ENCODE data around the gene PKMYT1. TPM values are rescaled to one million over a fixed set of nuclear protein-coding genes. Genes with fewer than 3 reads are reported as not detected.

The PKMYT1 gene
- polyA plus RNA-seq, 4 donors, result 13.1 to 26.8 (median 16.5) TPM

Other genes starting within 250 kb of the PKMYT1 start
- 100 to 1,000 TPM; 437 to 838 (median 600) TPM for gene SRRM2, start 227.8 kb downstream of the PKMYT1 start, polyA plus RNA-seq (ENCODE audit: insufficient read length in 4 of 4)
- gene ELOB, start 203.2 kb downstream of the PKMYT1 start, polyA plus RNA-seq (ENCODE audit: insufficient read length in 4 of 4), result 100 to 1,000 TPM; 211 to 300 (median 224) TPM
- gene PRSS33, start 192.9 kb downstream of the PKMYT1 start, polyA plus RNA-seq (ENCODE audit: insufficient read length in 4 of 4), result under 1 TPM in 3 of 4 donors, not detected in 1; 0.18 to 0.80 (median 0.20) TPM
- not detected for gene PRSS41, start 182.0 kb downstream of the PKMYT1 start, polyA plus RNA-seq (ENCODE audit: insufficient read length in 4 of 4)
- under 1 TPM in 1 of 4 donors, not detected in 3; 0.44 TPM for gene PRSS21, start 163.2 kb downstream of the PKMYT1 start, polyA plus RNA-seq (ENCODE audit: insufficient read length in 4 of 4)
- under 1 TPM in 3 of 4 donors, not detected in 1; 0.42 to 0.50 (median 0.47) TPM for gene ZG16B, start 150.1 kb downstream of the PKMYT1 start, polyA plus RNA-seq (ENCODE audit: insufficient read length in 4 of 4)
- gene PRSS22, start 122.3 kb downstream of the PKMYT1 start, polyA plus RNA-seq (ENCODE audit: insufficient read length in 4 of 4), result 10 to 100 TPM in 1 of 4 donors, 1 to 10 TPM in 2, under 1 TPM in 1; 0.35 to 14.5 (median 6.9) TPM
- 10 to 100 TPM; 21.1 to 30.0 (median 23.1) TPM for gene FLYWCH2, start 97.2 kb downstream of the PKMYT1 start, polyA plus RNA-seq (ENCODE audit: insufficient read length in 4 of 4)
- 10 to 100 TPM; 14.9 to 35.3 (median 18.5) TPM for gene FLYWCH1, start 68.5 kb downstream of the PKMYT1 start, polyA plus RNA-seq (ENCODE audit: insufficient read length in 4 of 4)
- gene KREMEN2, start 16.2 kb downstream of the PKMYT1 start, polyA plus RNA-seq (ENCODE audit: insufficient read length in 4 of 4), result 1 to 10 TPM in 3 of 4 donors, not detected in 1; 1.4 to 2.2 (median 1.4) TPM
- gene PAQR4, start 11.1 kb downstream of the PKMYT1 start, polyA plus RNA-seq (ENCODE audit: insufficient read length in 4 of 4), result 10 to 100 TPM in 2 of 4 donors, 1 to 10 TPM in 2; 7.0 to 10.8 (median 9.8) TPM
- 1 to 10 TPM in 3 of 4 donors, under 1 TPM in 1; 0.87 to 4.7 (median 2.3) TPM for gene CLDN9, start 32.5 kb upstream of the PKMYT1 start, polyA plus RNA-seq (ENCODE audit: insufficient read length in 4 of 4)
- gene CLDN6, start 37.7 kb upstream of the PKMYT1 start, polyA plus RNA-seq (ENCODE audit: insufficient read length in 4 of 4), result 10 to 100 TPM in 3 of 4 donors, 1 to 10 TPM in 1; 1.1 to 38.0 (median 32.7) TPM
- gene TNFRSF12A, start 39.9 kb upstream of the PKMYT1 start, polyA plus RNA-seq (ENCODE audit: insufficient read length in 4 of 4), result 10 to 100 TPM in 2 of 4 donors, 1 to 10 TPM in 2; 4.4 to 19.3 (median 10.7) TPM
- 100 to 1,000 TPM in 1 of 4 donors, 10 to 100 TPM in 3; 61.3 to 102 (median 72.0) TPM for gene HCFC1R1, start 43.5 kb upstream of the PKMYT1 start, polyA plus RNA-seq (ENCODE audit: insufficient read length in 4 of 4)
- gene THOC6, start 43.6 kb upstream of the PKMYT1 start, polyA plus RNA-seq (ENCODE audit: insufficient read length in 4 of 4), result 10 to 100 TPM; 22.9 to 36.2 (median 28.0) TPM
- 1 to 10 TPM in 3 of 4 donors, under 1 TPM in 1; 0.07 to 7.7 (median 2.6) TPM for gene BICDL2, start 56.5 kb upstream of the PKMYT1 start, polyA plus RNA-seq (ENCODE audit: insufficient read length in 4 of 4)
- gene MMP25, start 66.1 kb upstream of the PKMYT1 start, polyA plus RNA-seq (ENCODE audit: insufficient read length in 4 of 4), result 1 to 10 TPM in 3 of 4 donors, under 1 TPM in 1; 0.67 to 2.7 (median 1.5) TPM
- gene IL32, start 85.2 kb upstream of the PKMYT1 start, polyA plus RNA-seq (ENCODE audit: insufficient read length in 4 of 4), result 10 to 100 TPM; 35.1 to 45.5 (median 36.3) TPM
- gene ZSCAN10, start 118.8 kb upstream of the PKMYT1 start, polyA plus RNA-seq (ENCODE audit: insufficient read length in 4 of 4), result under 1 TPM in 1 of 4 donors, not detected in 3; 0.20 TPM
- gene ZNF205, start 132.1 kb upstream of the PKMYT1 start, polyA plus RNA-seq (ENCODE audit: insufficient read length in 4 of 4), result 10 to 100 TPM; 13.1 to 20.6 (median 15.4) TPM
- gene ZNF213, start 154.6 kb upstream of the PKMYT1 start, polyA plus RNA-seq (ENCODE audit: insufficient read length in 4 of 4), result 10 to 100 TPM; 10.1 to 15.9 (median 11.6) TPM
- gene OR1F1, start 207.8 kb upstream of the PKMYT1 start, polyA plus RNA-seq (ENCODE audit: insufficient read length in 4 of 4), result not detected

Data from left renal pelvis (tissue), 4 donors.